Astrocyte (in vitro differentiated cells and primary cell): ENCODE results near the gene MYO7B.

ENCODE experiments used
- EZH2 ChIP-seq: IDR thresholded peaks from 2 replicates; pipeline ENCODE4 v1.6.1; 2012; ENCODE audit warnings: mild to moderate bottlenecking, low read length, inconsistent platforms; ENCODE audit not compliant: insufficient read depth
- TF ChIP-seq, protein P1 (sequence below): IDR thresholded peaks from 2 replicates; pipeline ENCODE4 v1.5.1; 2011; ENCODE audit warnings: low read depth, mild to moderate bottlenecking, inconsistent platforms, low read length, moderate library complexity; ENCODE audit not compliant: insufficient read depth

DNA sequence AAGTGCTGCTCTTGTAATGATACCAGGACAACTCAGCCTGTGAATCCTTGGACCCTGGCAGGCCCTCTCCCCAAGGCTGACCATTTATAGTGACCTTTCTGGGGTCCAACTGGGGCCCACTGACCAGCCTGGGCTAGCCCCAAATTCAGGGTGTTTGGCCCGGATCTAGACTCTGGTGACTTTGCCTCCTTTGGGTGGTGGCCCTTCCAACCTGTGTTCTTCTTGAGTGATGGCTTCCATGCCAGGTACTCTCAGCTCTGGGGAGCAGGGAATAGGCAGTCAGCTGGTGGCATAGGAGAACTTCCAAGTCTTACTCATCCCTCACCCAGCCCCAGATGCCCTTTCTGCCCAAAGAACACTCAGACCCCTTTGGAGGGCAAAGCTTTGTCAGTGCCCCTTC, 10.3 kb downstream of the MYO7B start:
- TF ChIP-seq, protein P1, sequence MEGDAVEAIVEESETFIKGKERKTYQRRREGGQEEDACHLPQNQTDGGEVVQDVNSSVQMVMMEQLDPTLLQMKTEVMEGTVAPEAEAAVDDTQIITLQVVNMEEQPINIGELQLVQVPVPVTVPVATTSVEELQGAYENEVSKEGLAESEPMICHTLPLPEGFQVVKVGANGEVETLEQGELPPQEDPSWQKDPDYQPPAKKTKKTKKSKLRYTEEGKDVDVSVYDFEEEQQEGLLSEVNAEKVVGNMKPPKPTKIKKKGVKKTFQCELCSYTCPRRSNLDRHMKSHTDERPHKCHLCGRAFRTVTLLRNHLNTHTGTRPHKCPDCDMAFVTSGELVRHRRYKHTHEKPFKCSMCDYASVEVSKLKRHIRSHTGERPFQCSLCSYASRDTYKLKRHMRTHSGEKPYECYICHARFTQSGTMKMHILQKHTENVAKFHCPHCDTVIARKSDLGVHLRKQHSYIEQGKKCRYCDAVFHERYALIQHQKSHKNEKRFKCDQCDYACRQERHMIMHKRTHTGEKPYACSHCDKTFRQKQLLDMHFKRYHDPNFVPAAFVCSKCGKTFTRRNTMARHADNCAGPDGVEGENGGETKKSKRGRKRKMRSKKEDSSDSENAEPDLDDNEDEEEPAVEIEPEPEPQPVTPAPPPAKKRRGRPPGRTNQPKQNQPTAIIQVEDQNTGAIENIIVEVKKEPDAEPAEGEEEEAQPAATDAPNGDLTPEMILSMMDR, result no peak
- TF ChIP-seq EZH2, result no peak
